HUES64 (cell line): ENCODE measurements around the gene LOXL4.

ENCODE experiments used
- H3K27ac ChIP-seq: 2 replicates; pipeline ENCODE4 v1.7.0; 2013; ENCODE audit warnings: low read depth, low read length, inconsistent platforms
- H3K27me3 ChIP-seq: 2 replicates; pipeline ENCODE4 v1.6.1; 2013; ENCODE audit warnings: mild to moderate bottlenecking, low read length; ENCODE audit not compliant: insufficient read depth
- H3K36me3 ChIP-seq: 2 replicates; pipeline ENCODE4 v1.6.1; 2013; ENCODE audit warnings: mild to moderate bottlenecking, low read length; ENCODE audit not compliant: insufficient read depth
- H3K4me1 ChIP-seq: 2 replicates; pipeline ENCODE4 v1.6.1; 2013; ENCODE audit warnings: mild to moderate bottlenecking, low read length, moderate library complexity; ENCODE audit not compliant: insufficient read depth
- H3K4me3 ChIP-seq: 2 replicates; pipeline ENCODE4 v1.5.1; 2013; ENCODE audit warnings: mild to moderate bottlenecking, low read length, moderate library complexity
- H3K9ac ChIP-seq: 2 replicates; pipeline ENCODE4 v1.6.1; 2013; ENCODE audit warnings: mild to moderate bottlenecking, low read depth, low read length
- H3K9me3 ChIP-seq: 2 replicates; pipeline ENCODE4 v1.6.1; 2013; ENCODE audit warnings: low read depth, low read length; ENCODE audit not compliant: insufficient read depth
- WGBS: fragments of 150-250, 120-280 bp; methylation state at CpG from one replicate; pipeline ENCODE4 v1.1.7; 2013; ENCODE audit warnings: missing lambda C conversion rate; 5-methylcytosine and 5-hydroxymethylcytosine counted together

Gene LOXL4

GRCh38 chr10:98212196-98212595 is 55.8 kb downstream of the LOXL4 start:
- Histone ChIP-seq H3K4me1 (no peaks in the 10 kb centered on the region), H3K4me3 (no peak overlapping the region), H3K36me3 (peaks cover 15% of the 10 kb centered on the region; the same call in 1 of the 2 replicates), H3K27ac (no peak overlapping the region), H3K27me3 (no peaks in the 10 kb centered on the region), H3K9me3 (no peaks in the 10 kb centered on the region), H3K9ac (no peak overlapping the region)
- 100% methylated on average over 1 of the region's 1 CpG for WGBS

DNA sequence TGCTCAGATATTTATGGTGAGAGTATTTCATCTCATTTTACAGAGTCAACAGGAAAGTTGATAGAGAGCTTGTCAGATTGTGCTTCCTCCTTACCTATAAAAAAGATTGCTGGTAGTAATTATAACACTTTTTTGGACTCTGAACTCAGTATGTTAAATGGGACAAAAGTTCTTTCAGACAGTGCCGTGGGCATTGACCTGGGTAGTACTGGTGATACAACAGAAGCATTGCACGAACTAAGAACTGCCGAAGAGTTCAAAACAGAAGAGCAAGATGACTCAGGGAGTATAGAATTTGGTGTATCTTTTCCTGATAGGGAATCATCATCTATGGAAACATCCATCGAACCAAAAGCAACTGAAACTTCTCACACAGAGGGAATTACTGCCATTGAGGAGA is 58.6 kb downstream of the LOXL4 start:
- H3K4me3 ChIP-seq, result no peak overlapping the region
- no peak overlapping the region for H3K27ac ChIP-seq
- peaks cover 15% of the 10 kb centered on the region; the same call in 1 of the 2 replicates for H3K36me3 ChIP-seq
- H3K9me3 ChIP-seq, result no peaks in the 10 kb centered on the region
- no peak overlapping the region for H3K9ac ChIP-seq
- no peaks in the 10 kb centered on the region for H3K4me1 ChIP-seq
- 98% methylated on average over 4 of the region's 4 CpGs for WGBS
- no peaks in the 10 kb centered on the region for H3K27me3 ChIP-seq

DNA sequence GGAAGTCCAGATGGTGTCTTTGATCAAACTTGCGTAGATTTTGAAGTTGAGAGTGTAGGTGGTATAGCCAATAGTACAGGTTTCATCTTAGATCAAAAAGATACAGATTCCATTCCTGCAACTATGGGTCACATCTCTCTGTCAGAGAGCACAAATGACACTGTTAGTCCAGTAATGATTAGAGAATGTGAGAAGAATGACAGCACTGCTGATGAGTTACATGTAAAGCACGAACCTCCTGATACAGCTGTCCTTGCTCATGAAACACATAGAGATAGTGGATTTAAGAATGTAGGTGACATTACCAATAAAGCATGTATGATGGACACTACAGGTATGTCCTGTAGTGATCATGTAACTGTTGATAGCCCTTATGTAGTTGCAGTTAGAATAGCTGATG is 59.1 kb downstream of the LOXL4 start:
- Histone ChIP-seq H3K36me3 (peaks cover 15% of the 10 kb centered on the region; the same call in 1 of the 2 replicates), H3K4me3 (no peak overlapping the region), H3K4me1 (no peaks in the 10 kb centered on the region), H3K9me3 (no peaks in the 10 kb centered on the region), H3K9ac (no peak overlapping the region), H3K27ac (no peak overlapping the region), H3K27me3 (no peaks in the 10 kb centered on the region)
- 99% methylated on average over 2 of the region's 2 CpGs for WGBS

DNA sequence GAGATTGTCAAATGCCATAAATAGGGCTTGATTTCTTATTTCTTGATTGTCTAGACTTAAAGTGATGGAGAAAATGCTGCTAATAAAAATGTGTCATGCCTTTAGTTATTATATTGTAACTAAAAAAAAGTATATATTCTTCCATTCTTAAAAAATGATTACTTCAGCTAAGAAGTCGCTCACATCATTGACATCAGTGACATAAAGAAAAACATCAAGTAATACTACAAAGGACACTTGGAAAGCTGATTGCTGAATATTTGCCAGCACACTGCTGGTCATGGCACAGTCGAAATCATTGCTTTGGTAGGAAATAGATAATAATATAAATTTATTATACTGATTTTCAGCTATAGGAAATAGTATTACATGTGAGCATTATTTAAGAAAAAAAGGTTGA is 62.6 kb downstream of the LOXL4 start:
- peaks cover 15% of the 10 kb centered on the region; the same call in 1 of the 2 replicates for H3K36me3 ChIP-seq

GRCh38 chr10:98202378-98202777 is 65.6 kb downstream of the LOXL4 start:
- Histone ChIP-seq H3K27me3 (no peaks in the 10 kb centered on the region), H3K9ac (no peak overlapping the region), H3K4me1 (0 out of 2 replicates have a peak, but pooled peaks cover 2% of the 10 kb centered on the region), H3K9me3 (no peaks in the 10 kb centered on the region), H3K4me3 (no peak overlapping the region), H3K36me3 (no peaks in the 10 kb centered on the region), H3K27ac (no peak overlapping the region)
- WGBS, result 96% methylated on average over 8 of the region's 8 CpGs

More for the DNA sequence above, 62.6 kb downstream of the LOXL4 start:
- Histone ChIP-seq H3K4me1 (no peaks in the 10 kb centered on the region), H3K27ac (no peak overlapping the region), H3K9me3 (no peaks in the 10 kb centered on the region), H3K27me3 (no peaks in the 10 kb centered on the region), H3K4me3 (no peak overlapping the region), H3K9ac (no peak overlapping the region)
- 100% methylated on average over 1 of the region's 2 CpGs for WGBS

GRCh38 chr10:98201760-98202159 is 66.2 kb downstream of the LOXL4 start:
- 94% methylated on average over 5 of the region's 5 CpGs for WGBS
- Histone ChIP-seq H3K9me3 (no peaks in the 10 kb centered on the region), H3K27me3 (no peaks in the 10 kb centered on the region), H3K27ac (no peak overlapping the region), H3K4me1 (0 out of 2 replicates have a peak, but pooled peaks cover 2% of the 10 kb centered on the region), H3K9ac (no peak overlapping the region), H3K36me3 (no peaks in the 10 kb centered on the region), H3K4me3 (no peak overlapping the region)
